ENCODE data around the gene TNRC6C. TPM values are rescaled to one million over a fixed set of nuclear protein-coding genes. Genes with fewer than 3 reads are reported as not detected.
A peak's percentile ranks its signal among the peaks of the same experiment; 100 is the strongest.

TNRC6C gene
- total and polyA plus RNA-seq, 9 of the 15 experiments (the other 6 are each of a cell fraction or from before 2014, with no cell fraction given): 0.20 to 4.9 (median 2.3) TPM

DNA sequence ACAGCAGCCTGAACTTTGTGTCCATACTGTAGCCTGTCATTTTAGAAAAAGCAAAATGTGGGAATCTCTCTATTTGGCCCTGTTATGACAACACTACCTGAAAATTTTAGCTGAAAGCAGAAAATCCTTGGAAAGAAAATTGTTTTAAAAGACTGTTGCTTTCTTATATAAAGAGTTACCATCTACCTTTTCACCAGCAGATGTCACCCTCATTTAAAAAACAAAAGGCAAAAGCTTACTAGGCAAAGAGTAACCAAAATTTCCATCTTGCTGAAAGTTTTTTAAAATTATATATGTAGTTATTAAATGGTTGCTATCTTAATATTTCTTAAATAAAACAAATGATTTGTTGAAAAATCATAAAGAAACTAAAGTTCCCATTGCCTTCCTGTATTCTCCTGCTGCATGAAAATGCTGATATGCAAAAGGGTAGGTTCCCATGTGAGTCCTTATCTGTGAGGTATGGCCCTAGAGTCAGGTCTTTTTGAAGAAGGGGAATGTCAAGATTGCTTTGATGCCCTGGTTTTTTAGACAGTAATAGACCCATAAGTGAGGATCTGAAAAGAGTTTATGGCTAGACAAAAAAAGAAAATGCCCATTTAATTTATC lies 61.0 kb downstream of the TNRC6C start (continued):
- no peak for TF ChIP-seq HOXB6 (CRISPR knock-in tag; IDR thresholded peaks at IDR 0.05; ENCODE audit: borderline replicate concordance)
- 0 out of 2 replicates have a peak, but pooled peaks have one; percentile 13 for TF ChIP-seq GABPA (tag; conservative IDR thresholded peaks at IDR 0.05; ENCODE audit: low read depth)
- TF ChIP-seq XRCC5 (IDR thresholded peaks at IDR 0.05; ENCODE audit: low read depth, low read length): no peak
- TF ChIP-seq, protein P1, sequence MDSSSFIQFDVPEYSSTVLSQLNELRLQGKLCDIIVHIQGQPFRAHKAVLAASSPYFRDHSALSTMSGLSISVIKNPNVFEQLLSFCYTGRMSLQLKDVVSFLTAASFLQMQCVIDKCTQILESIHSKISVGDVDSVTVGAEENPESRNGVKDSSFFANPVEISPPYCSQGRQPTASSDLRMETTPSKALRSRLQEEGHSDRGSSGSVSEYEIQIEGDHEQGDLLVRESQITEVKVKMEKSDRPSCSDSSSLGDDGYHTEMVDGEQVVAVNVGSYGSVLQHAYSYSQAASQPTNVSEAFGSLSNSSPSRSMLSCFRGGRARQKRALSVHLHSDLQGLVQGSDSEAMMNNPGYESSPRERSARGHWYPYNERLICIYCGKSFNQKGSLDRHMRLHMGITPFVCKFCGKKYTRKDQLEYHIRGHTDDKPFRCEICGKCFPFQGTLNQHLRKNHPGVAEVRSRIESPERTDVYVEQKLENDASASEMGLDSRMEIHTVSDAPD (CRISPR knock-in tag; IDR thresholded peaks at IDR 0.05): no peak
- TF ChIP-seq, protein P2, sequence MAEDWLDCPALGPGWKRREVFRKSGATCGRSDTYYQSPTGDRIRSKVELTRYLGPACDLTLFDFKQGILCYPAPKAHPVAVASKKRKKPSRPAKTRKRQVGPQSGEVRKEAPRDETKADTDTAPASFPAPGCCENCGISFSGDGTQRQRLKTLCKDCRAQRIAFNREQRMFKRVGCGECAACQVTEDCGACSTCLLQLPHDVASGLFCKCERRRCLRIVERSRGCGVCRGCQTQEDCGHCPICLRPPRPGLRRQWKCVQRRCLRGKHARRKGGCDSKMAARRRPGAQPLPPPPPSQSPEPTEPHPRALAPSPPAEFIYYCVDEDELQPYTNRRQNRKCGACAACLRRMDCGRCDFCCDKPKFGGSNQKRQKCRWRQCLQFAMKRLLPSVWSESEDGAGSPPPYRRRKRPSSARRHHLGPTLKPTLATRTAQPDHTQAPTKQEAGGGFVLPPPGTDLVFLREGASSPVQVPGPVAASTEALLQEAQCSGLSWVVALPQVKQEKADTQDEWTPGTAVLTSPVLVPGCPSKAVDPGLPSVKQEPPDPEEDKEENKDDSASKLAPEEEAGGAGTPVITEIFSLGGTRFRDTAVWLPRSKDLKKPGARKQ (CRISPR knock-in tag; IDR thresholded peaks at IDR 0.05): no peak
- TF ChIP-seq, protein P3, sequence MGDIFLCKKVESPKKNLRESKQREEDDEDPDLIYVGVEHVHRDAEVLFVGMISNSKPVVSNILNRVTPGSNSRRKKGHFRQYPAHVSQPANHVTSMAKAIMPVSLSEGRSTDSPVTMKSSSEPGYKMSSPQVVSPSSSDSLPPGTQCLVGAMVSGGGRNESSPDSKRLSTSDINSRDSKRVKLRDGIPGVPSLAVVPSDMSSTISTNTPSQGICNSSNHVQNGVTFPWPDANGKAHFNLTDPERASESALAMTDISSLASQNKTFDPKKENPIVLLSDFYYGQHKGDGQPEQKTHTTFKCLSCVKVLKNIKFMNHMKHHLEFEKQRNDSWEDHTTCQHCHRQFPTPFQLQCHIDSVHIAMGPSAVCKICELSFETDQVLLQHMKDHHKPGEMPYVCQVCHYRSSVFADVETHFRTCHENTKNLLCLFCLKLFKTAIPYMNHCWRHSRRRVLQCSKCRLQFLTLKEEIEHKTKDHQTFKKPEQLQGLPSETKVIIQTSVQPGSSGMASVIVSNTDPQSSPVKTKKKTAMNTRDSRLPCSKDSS (IDR thresholded peaks at IDR 0.05; ENCODE audit: low read depth, partially characterized antibody): no peak
- TF ChIP-seq, protein P4, sequence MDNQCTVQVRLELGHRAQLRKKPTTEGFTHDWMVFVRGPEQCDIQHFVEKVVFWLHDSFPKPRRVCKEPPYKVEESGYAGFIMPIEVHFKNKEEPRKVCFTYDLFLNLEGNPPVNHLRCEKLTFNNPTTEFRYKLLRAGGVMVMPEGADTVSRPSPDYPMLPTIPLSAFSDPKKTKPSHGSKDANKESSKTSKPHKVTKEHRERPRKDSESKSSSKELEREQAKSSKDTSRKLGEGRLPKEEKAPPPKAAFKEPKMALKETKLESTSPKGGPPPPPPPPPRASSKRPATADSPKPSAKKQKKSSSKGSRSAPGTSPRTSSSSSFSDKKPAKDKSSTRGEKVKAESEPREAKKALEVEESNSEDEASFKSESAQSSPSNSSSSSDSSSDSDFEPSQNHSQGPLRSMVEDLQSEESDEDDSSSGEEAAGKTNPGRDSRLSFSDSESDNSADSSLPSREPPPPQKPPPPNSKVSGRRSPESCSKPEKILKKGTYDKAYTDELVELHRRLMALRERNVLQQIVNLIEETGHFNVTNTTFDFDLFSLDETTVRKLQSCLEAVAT (IDR thresholded peaks at IDR 0.05): no peak
- TF ChIP-seq, protein P5, sequence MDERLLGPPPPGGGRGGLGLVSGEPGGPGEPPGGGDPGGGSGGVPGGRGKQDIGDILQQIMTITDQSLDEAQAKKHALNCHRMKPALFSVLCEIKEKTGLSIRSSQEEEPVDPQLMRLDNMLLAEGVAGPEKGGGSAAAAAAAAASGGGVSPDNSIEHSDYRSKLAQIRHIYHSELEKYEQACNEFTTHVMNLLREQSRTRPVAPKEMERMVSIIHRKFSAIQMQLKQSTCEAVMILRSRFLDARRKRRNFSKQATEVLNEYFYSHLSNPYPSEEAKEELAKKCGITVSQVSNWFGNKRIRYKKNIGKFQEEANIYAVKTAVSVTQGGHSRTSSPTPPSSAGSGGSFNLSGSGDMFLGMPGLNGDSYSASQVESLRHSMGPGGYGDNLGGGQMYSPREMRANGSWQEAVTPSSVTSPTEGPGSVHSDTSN (CRISPR knock-in tag; IDR thresholded peaks at IDR 0.05; ENCODE audit: low read depth): no peak
- TF ChIP-seq, protein P5 (tag; conservative IDR thresholded peaks at IDR 0.05; ENCODE audit: low read depth): no peak
- TF ChIP-seq, protein P6, sequence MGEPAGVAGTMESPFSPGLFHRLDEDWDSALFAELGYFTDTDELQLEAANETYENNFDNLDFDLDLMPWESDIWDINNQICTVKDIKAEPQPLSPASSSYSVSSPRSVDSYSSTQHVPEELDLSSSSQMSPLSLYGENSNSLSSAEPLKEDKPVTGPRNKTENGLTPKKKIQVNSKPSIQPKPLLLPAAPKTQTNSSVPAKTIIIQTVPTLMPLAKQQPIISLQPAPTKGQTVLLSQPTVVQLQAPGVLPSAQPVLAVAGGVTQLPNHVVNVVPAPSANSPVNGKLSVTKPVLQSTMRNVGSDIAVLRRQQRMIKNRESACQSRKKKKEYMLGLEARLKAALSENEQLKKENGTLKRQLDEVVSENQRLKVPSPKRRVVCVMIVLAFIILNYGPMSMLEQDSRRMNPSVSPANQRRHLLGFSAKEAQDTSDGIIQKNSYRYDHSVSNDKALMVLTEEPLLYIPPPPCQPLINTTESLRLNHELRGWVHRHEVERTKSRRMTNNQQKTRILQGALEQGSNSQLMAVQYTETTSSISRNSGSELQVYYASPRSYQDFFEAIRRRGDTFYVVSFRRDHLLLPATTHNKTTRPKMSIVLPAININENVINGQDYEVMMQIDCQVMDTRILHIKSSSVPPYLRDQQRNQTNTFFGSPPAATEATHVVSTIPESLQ (CRISPR knock-in tag; IDR thresholded peaks at IDR 0.05): no peak
- TF ChIP-seq, protein P7, sequence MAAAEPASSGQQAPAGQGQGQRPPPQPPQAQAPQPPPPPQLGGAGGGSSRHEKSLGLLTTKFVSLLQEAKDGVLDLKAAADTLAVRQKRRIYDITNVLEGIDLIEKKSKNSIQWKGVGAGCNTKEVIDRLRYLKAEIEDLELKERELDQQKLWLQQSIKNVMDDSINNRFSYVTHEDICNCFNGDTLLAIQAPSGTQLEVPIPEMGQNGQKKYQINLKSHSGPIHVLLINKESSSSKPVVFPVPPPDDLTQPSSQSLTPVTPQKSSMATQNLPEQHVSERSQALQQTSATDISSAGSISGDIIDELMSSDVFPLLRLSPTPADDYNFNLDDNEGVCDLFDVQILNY (CRISPR knock-in tag; IDR thresholded peaks at IDR 0.05): no peak
- TF ChIP-seq ZNF436 (CRISPR knock-in tag; IDR thresholded peaks at IDR 0.05): no peak
- no peak for TF ChIP-seq SRSF7 (optimal IDR thresholded peaks at IDR 0.05; ENCODE audit: low read depth, low read length)
